A549 treated with RU486 at 1 μM for 4 hours (cell line): ENCODE data around the gene LRRC75A. TPM values are rescaled to one million over a fixed set of nuclear protein-coding genes. Genes with fewer than 3 reads are reported as not detected.

ENCODE experiments used
- total RNA-seq: library from RNA; stranded (reverse); fragments of 200-300 nt; extraction: Qiagen RNA extraction; gene quantifications from 5 replicates; pipeline ENCODE4 v1.2.3, GENCODE V29; 2022; ENCODE audit warnings: low read depth

LRRC75A gene
- total RNA-seq: 0.54 to 1.2 TPM (median 1.0 TPM) in 5 replicates

DNA sequence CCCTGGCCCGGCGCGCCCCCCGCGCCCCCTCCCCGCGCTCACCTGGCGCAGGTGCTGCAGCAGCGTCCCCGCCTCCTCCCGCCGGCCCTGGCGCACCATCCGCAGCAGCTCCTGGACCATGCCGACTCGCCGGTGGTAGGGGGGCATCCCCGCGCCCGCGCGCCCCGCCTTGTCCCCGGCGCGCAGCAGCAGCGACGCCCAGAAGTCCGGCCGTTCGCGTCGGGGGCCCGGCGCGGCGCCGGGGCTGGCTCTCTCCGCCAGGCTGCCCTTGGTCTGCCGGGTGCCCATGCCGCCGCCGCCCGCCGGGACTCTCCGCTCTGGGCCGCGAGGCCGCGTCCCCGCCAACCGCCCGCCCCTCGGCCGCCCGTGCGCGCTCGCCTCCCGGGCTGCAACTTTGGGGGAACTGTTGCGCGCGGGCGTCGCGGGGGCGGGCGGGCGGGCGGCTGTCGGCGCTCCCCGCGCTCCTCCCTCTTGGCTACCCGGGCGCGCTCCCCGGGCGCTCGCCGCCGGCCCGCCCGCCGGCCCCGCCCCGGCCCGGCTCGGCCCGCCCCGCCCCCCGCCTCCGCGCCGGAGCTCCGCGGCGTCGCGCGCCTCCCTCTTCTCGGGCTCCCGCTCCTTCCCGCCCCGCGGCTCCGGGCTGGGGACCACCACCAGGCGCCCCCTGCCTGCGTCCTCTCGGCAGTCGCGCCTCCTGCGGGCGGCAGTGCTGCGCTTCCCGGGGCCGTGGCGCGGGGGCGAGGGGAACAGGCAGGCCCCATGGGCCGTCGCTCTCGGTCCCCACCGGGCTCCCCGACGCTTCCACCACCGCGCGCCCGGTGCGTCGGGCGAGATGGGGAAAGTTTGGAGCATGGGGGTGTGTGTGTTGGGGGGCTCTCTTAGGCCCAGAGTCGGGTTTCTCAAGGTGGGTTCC is at the start of gene LRRC75A:
Gene LRRC75A, minus strand, starts transcription at position 491 of the 910 bp plus-strand sequence. Its CDS starts 203 bp downstream, at position 288.

GRCh38 chr17:16415031-16415924 is 76.7 kb downstream of the LRRC75A start, which contains the start of gene TRPV2:
Gene TRPV2, plus strand, starts transcription at chr17:16415571. Its CDS starts 2,098 bp downstream, at chr17:16417669.

Other genes starting within 250 kb of the LRRC75A start
- 145 to 186 TPM (median 173 TPM) in 5 replicates for gene CENPV, start 138.7 kb downstream of the LRRC75A start, total RNA-seq
- gene UBB, start 111.1 kb downstream of the LRRC75A start, total RNA-seq: 2,303 to 2,842 TPM (median 2,371 TPM) in 5 replicates
- gene TRPV2, start 76.6 kb downstream of the LRRC75A start, total RNA-seq: 0.34 to 1.00 TPM (median 0.41 TPM) in 5 replicates
- gene ZNF287, start 77.0 kb upstream of the LRRC75A start, total RNA-seq: 8.6 to 16.4 TPM (median 14.1 TPM) in 5 replicates
- gene ZNF624, start 161.7 kb upstream of the LRRC75A start, total RNA-seq: 2.0 to 3.2 TPM (median 2.1 TPM) in 5 replicates
- 0.26 to 1.6 TPM (median 1.5 TPM) in 5 replicates for gene CCDC144A, start 198.0 kb upstream of the LRRC75A start, total RNA-seq